HepG2 (cell line): ENCODE data around the gene TP53. TPM values are rescaled to one million over a fixed set of nuclear protein-coding genes. Genes with fewer than 3 reads are reported as not detected.

Experiments used
- AGO2 ChIP-seq: fragments of 200-400 bp; formaldehyde crosslinking; optimal IDR thresholded peaks from 2 replicates; pipeline ENCODE3; 2017; ENCODE audit warnings: mild to moderate bottlenecking, low read depth, low read length, moderate library complexity
- ARID2 ChIP-seq: sonication (generic); formaldehyde crosslinking; IDR thresholded peaks from 2 replicates; pipeline ENCODE4 v1.8.1; 2022; ENCODE audit warnings: mild to moderate bottlenecking, missing genetic modification reagents, borderline replicate concordance
- ATF2 ChIP-seq: sonication (generic); formaldehyde crosslinking; IDR thresholded peaks from 2 replicates; pipeline ENCODE4 v1.4.0; 2020; ENCODE audit warnings: missing genetic modification reagents
- ATF3 ChIP-seq: sonication (generic); formaldehyde crosslinking; IDR thresholded peaks from 2 replicates; pipeline ENCODE4 v1.4.0; 2020; ENCODE audit warnings: missing genetic modification reagents
- BORCS8-MEF2B ChIP-seq: sonication (generic); formaldehyde crosslinking; IDR thresholded peaks from 2 replicates; pipeline ENCODE4 v1.8.0; 2022; ENCODE audit warnings: mild to moderate bottlenecking, missing genetic modification reagents
- CHCHD3 ChIP-seq: sonication (generic); formaldehyde crosslinking; IDR thresholded peaks from 2 replicates; pipeline ENCODE4 v1.8.0; 2022; ENCODE audit warnings: mild to moderate bottlenecking, missing genetic modification reagents, moderate library complexity
- FOXK2 ChIP-seq: fragments of 450-650 bp; IDR thresholded peaks from 2 replicates; pipeline ENCODE4 v1.6.1; 2016
- HOXA3 ChIP-seq: sonication (generic); formaldehyde crosslinking; IDR thresholded peaks from 2 replicates; pipeline ENCODE4 v1.5.0; 2020; ENCODE audit warnings: missing genetic modification reagents
- KDM6A ChIP-seq: IDR thresholded peaks from 2 replicates; pipeline ENCODE4 v1.6.1; 2016; ENCODE audit warnings: low read depth
- MYC ChIP-seq: sonication (generic); formaldehyde crosslinking; IDR thresholded peaks from 2 replicates; pipeline ENCODE4 v1.9.0; 2021; ENCODE audit warnings: missing genetic modification reagents, borderline replicate concordance
- PCBP1 ChIP-seq: fragments of 200-400 bp; formaldehyde crosslinking; IDR thresholded peaks from 2 replicates; pipeline ENCODE4 v1.6.1; 2017; ENCODE audit warnings: mild to moderate bottlenecking, low read depth, low read length, borderline replicate concordance
- PRDM10 ChIP-seq: sonication (generic); formaldehyde crosslinking; IDR thresholded peaks from 2 replicates; pipeline ENCODE4 v1.4.0; 2020; ENCODE audit warnings: low read depth, missing genetic modification reagents
- RBM22 ChIP-seq: fragments of 200-400 bp; formaldehyde crosslinking; optimal IDR thresholded peaks from 2 replicates; pipeline ENCODE3; 2017; ENCODE audit warnings: mild to moderate bottlenecking, low read length, moderate library complexity
- SRF ChIP-seq: IDR thresholded peaks from 2 replicates; pipeline ENCODE4 v1.6.1; 2011; ENCODE audit warnings: mild to moderate bottlenecking, low read depth, low read length, moderate library complexity
- ZFP90 ChIP-seq: sonication (generic); formaldehyde crosslinking; IDR thresholded peaks from 2 replicates; pipeline ENCODE4 v1.8.0; 2022; ENCODE audit warnings: missing genetic modification reagents, mild to moderate bottlenecking, inconsistent platforms, borderline replicate concordance
- ZMAT5 ChIP-seq: sonication (generic); formaldehyde crosslinking; IDR thresholded peaks from 2 replicates; pipeline ENCODE4 v1.5.0; 2020; ENCODE audit warnings: mild to moderate bottlenecking, low read depth, missing genetic modification reagents, borderline replicate concordance
- ZNF234 ChIP-seq: sonication (generic); formaldehyde crosslinking; conservative IDR thresholded peaks from 2 replicates; pipeline ENCODE4 v1.5.1; 2020; ENCODE audit warnings: mild to moderate bottlenecking, missing genetic modification reagents
- ZNF281 ChIP-seq: sonication (generic); formaldehyde crosslinking; IDR thresholded peaks from 2 replicates; pipeline ENCODE4 v1.4.0; 2020; ENCODE audit warnings: missing genetic modification reagents, borderline replicate concordance
- ZNF343 ChIP-seq: sonication (generic); formaldehyde crosslinking; IDR thresholded peaks from 2 replicates; pipeline ENCODE4 v1.4.0; 2020; ENCODE audit warnings: mild to moderate bottlenecking, missing genetic modification reagents
- ZNF432 ChIP-seq: sonication (generic); formaldehyde crosslinking; IDR thresholded peaks from 2 replicates; pipeline ENCODE4 v1.5.0; 2020; ENCODE audit warnings: missing genetic modification reagents, mild to moderate bottlenecking, borderline replicate concordance
- polyA plus RNA-seq, 8 experiments: library from polyadenylated mRNA; depleted of rRNA in 3 of 8; stranded (reverse) in 7 of 8; unstranded in 1 of 8; fragments of >200 nt; fragmentation: Illumina TruSeq in 4 of 8; extraction: Trizol in 4 of 8; gene quantifications; 2 replicates each; pipeline versions ENCODE4 v1.2.1 to v1.2.3, GENCODE V29; 2011 to 2016; ENCODE audit warnings: low read depth in 4 of 8, missing spikeins in 1 of 8, mixed read lengths in 1 of 8; ENCODE audit not compliant: insufficient read depth in 1 of 8
- total RNA-seq, 5 experiments: library from RNA; depleted of rRNA; stranded (reverse); fragments of >200 nt; fragmentation: Illumina TruSeq; extraction: Trizol; gene quantifications; 2 replicates each; pipeline ENCODE4 v1.2.3, GENCODE V29; 2016; ENCODE audit warnings: low read depth in 1 of 5

The TP53 gene
- total and polyA plus RNA-seq, 2 of the 13 experiments (the other 11 are each of a cell fraction or from before 2014, with no cell fraction given) = 17.1 to 29.9 TPM

GRCh38 chr17:7687908-7688807 is 868 bp upstream of the TP53 start, which contains the start of gene WRAP53 (continued):
- TF ChIP-seq PRDM10 = peak; percentile 94
- no peak for TF ChIP-seq ZMAT5 (CRISPR knock-in tag)
- no peak for TF ChIP-seq ATF2 (CRISPR knock-in tag)
- TF ChIP-seq CHCHD3 = no peak
- no peak for TF ChIP-seq ZNF343 (CRISPR knock-in tag)
- TF ChIP-seq AGO2 = peak; percentile 22
- TF ChIP-seq ZNF432 (CRISPR knock-in tag) = no peak
- no peak for TF ChIP-seq PCBP1
- no peak for TF ChIP-seq RBM22
- TF ChIP-seq ZNF281 (CRISPR knock-in tag) = no peak
- TF ChIP-seq KDM6A (CRISPR knock-in tag) = no peak
- no peak for TF ChIP-seq ZNF234 (CRISPR knock-in tag)
- TF ChIP-seq BORCS8-MEF2B (CRISPR knock-in tag) = no peak
- TF ChIP-seq MYC (CRISPR knock-in tag) = 0 out of 2 replicates have a peak, but pooled peaks have one; percentile 16
- TF ChIP-seq ATF3 = no peak
- TF ChIP-seq SRF = peak; percentile 13; the same call in 1 of the 2 replicates
- peak; percentile 84 for TF ChIP-seq HOXA3 (CRISPR knock-in tag)
- peak; percentile 34; the same call in 1 of the 2 replicates for TF ChIP-seq ZFP90 (CRISPR knock-in tag)
- no peak for TF ChIP-seq ARID2
- TF ChIP-seq FOXK2 = no peak
